ENCODE measurements around the gene PEX12. TPM values are rescaled to one million over a fixed set of nuclear protein-coding genes. Genes with fewer than 3 reads are reported as not detected.
"Not testable (repeated sequence)": the region's sequence is repeated elsewhere in the genome, so short reads cannot be mapped to it uniquely, and the experiment has no call there.

Gene PEX12
- total RNA-seq, 1 donor from 2014 or later: 2.6 TPM

DNA sequence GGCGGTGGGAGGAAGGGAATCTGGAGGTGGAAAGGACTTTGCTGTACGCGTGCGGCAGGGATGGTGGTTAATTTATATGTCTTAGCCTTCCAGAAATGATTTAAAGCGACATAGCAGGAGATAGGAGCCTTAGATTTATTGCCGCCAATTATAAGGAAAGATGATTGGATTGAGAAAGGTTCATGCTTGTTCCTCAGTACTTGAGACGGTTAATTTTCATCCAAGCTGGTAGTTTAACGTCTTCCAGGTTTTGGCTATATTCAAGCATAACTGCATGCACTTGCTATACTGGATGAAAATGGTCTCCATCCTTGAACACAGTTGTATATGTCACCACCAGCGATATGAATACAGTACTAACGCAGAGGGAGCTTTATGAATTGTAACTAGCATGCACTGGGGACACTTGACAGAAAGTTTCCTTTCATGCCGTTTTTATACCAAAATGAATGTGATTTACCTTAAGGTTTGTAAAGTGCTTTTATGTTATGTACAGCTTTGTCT is 610 bp upstream of the PEX12 start:
- no peak for DNase-seq (ENCODE audit: low read depth in 2 of 2)

DNA sequence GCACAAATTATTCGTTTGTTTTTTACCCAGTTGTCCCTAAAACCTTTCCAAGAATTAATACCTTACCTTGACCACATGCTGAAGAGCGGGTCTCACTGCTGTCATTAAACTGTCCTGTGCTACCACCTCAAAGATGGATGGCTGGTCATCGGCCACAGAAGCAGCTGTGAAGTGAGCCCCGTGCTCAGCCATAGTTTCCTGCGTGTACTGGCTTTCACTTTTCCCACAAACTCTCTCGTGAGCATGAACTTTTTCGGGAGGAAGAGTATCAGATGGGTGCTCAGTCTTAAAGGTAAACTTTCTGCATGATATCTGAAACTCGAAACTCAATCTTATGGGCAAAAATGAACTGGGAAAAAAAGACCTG is 558 bp downstream of the PEX12 start:
- DNase-seq (ENCODE audit: low read depth in 2 of 2): peak; percentile 9 to 29

DNA sequence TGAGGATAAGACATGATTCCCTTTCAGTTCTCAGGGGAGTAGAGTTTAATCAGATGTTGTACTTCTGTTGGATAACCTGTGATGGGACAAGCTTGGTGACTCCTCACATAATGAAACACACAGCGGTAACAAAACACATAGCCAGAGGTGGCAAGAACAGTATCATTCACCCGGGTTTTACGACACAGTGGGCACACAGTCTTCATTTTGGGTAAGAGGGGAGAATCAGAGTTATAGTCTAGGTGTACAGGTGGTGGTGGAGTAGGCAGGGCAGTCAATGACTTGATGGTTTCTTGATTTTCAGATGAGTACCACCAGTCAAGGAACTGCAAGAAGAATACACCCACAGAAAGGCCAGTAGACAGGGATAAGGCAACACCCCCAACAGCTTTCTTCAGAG is 2.6 kb downstream of the PEX12 start:
- DNase-seq (ENCODE audit: low read depth in 2 of 2): no peak

DNA sequence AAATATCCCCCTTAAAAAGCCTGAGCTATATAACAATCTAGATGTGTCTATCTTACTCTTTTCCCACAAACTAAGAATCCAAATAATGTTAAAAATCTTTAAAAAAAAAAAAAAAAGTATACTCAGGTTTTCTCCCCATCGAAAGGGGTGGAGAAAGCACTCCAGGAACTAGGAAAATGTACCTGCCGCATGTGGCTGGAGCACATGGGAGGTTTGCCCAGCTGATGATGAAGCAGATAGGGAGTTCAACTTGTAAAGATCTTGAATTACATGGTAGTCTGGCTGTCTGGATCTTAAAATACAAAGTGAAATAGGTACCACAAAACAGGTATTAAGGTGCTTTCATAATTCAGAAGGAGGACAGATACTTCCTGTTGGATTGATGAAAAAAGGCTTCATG is 9.0 kb downstream of the PEX12 start:
- no peak for DNase-seq (ENCODE audit: low read depth in 2 of 2)

DNA sequence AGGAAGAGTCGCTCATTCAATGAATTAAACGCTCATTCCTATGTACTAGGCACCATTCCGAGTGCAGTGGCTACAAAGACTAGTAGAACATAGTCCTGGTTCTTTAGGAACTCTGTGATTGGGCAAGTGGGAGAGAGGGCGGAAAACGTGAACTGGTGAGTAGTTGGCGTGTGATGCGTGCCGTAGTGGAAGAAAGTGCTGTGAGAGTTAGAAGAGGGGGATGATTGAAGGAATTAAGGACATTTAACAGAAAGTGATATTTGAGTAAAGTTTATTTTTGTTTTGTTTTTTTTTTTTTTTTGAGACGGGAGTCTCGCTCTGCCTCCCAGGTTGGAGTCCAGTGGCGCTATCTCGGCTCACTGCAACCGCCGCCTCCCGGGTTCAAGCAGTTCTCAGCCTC is 9.8 kb downstream of the PEX12 start:
- DNase-seq (ENCODE audit: low read depth in 2 of 2): peak; percentile 12 to 68

DNA sequence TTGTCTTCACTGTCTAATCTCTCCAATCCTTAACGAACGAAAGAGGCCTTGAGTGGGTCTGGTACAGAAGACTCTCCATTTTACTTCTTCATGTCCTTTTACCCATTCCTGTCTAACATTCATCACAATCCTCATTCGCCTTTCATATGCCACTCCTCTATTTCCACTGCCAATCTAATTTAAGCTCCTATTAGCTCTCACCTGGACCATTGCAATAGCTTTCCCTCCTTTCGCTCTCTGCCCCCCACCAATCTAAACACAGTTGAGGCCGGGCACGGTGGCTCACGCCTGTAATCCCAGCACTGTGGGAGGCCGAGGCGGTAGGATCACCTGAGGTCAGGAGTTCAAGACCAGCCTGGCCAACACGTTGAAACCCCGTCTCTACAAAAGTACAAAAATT is 11.4 kb downstream of the PEX12 start:
- no peak for DNase-seq (ENCODE audit: low read depth in 2 of 2)

DNA sequence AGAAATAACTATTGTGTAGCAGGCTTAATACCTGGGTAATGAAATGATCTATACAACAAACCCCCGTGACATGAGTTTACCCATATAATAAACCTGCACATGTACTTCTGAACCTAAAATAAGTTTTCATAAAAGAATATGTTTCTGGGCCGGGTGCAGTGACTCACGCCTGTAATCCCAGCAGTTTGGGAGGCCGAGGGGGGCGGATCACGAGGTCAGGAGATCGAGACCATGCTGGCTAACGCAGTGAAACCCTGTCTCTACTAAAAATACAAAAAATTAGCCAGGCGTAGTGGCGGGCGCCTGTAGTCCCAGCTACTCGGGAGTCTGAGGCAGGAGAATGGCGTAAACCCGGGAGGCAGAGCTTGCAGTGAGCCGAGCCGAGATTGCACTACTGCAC is 15.2 kb downstream of the PEX12 start:
- DNase-seq (ENCODE audit: low read depth in 2 of 2): not testable (repeated sequence)

GRCh38 chr17:35560703-35561102 is 17.7 kb downstream of the PEX12 start, which contains the start of gene SLFN14:
Gene SLFN14 (minus strand): TSS chr17:35560819. CDS start chr17:35558062, 2,757 bp downstream.
- DNase-seq (ENCODE audit: low read depth in 2 of 2): no peak

- no peak for DNase-seq (ENCODE audit: low read depth in 2 of 2)
These were observed 18.7 kb downstream of the PEX12 start for GRCh38 chr17:35559495-35560210.

DNA sequence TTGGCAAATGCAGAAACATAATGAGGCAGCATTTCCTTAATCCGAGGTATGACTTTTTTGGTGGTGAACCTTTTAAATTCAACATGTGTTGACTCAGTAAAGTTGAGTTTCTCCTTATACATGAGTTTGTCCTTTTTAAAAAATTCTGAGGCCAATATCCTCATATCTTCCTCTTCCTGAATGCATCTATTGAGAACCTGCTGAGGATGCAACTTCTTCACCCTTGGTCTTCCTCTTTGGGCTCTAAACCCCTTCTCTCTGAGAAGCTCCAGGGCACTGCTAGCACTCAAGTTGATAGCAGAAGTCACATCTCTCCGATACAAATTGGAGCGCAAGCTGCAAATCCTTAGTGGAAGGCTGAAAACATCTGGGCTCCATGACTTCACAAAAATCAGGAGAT is 21.0 kb downstream of the PEX12 start:
- DNase-seq (ENCODE audit: low read depth in 2 of 2): no peak

GRCh38 chr17:35555691-35556090 is 22.7 kb downstream of the PEX12 start:
- no peak for DNase-seq (ENCODE audit: low read depth in 2 of 2)

DNA sequence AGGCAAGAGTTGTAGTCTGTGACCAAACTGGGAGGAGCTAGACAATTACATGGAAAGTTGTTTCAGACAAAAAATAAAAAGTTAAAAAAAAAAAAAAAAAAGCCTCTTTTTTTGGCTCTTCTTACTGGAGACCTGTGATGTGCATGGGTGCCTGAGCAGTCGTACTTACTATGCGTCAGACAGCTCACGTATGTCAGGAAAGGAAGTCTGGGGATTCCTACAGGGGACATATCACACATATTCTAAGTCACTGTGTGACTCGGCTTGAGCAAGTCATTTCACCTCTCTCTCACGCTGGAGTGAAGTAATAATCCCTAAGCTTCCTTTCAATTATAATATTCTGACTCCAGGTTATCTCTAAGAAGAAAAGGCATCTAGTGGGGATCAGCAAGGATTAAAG is 23.7 kb downstream of the PEX12 start:
- DNase-seq (ENCODE audit: low read depth in 2 of 2): no peak

GRCh38 chr17:35553310-35553709 is 25.1 kb downstream of the PEX12 start:
- no peak for DNase-seq (ENCODE audit: low read depth in 2 of 2)

GRCh38 chr17:35548978-35549377 is 29.4 kb downstream of the PEX12 start:
- no peak for DNase-seq (ENCODE audit: low read depth in 2 of 2)

DNA sequence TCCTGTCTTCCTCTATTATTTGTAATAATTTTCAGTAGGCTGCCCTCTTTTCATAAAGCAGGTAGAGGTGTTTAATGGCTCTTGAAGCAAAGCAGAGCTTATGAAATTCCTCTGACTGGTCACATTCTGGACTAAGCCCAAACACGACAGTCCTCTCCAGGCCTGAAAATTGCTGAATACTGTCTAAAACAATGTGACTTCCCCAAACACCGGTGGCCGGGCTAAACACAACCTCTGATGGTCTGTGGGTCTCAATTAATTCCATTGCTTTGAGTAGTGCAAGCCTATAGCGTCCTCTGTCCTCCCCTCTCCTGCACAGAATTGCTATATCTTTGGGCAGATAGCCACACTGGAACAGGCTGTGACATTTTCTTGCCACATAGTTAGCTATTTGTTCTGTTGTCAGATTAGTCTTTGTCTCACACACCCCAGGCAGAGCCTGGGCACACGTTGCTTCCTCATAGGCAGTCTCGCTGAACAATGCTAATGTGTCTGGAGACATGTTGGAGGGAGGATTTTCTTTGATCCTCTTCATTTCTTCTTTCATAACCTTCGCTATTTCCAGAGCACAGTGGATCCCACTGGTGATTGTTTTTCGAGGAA is 30.1 kb downstream of the PEX12 start:
- DNase-seq (ENCODE audit: low read depth in 2 of 2): no peak

GRCh38 chr17:35546487-35546886 is 31.9 kb downstream of the PEX12 start:
- no peak for DNase-seq (ENCODE audit: low read depth in 2 of 2)

DNA sequence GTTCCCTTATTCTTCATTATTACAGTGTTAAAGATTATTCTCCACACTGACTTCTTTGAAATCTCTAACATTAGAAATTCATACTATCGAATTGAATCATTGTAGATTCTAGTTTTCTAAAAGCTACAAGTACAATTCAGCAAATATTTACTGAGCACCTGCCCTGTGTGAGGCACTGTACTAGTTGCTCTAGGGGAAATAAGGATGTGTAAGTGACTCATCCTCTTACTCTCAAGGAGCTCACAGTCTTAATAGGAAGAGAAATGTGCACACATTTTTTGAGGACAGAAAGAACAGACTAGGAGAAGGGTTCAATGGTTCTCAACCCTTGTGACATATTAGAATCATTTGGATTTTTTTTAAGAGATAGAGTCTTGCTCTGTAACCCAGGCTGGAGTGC is 33.2 kb downstream of the PEX12 start:
- DNase-seq (ENCODE audit: low read depth in 2 of 2): no peak

DNA sequence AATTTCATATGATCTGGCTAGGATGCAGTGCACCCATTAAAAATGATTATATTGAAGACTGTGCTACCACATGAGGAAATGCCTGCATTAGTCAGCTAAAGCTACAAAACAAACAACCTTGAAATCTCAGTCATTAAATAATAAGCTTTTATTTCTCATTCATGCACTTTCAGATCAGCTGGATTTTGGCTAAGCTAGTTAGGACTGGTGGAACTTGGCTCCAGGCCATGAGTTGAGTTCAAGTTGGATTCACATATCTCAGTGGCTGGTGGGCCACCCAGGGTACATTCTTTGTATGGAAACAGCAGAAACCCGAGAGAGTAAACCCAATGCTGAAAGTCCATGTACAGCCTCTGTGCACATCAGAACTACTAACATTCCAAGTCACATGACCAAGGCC is 34.5 kb downstream of the PEX12 start:
- peak in 1 of 2 donors; percentile 58 for DNase-seq (ENCODE audit: low read depth in 2 of 2)

DNA sequence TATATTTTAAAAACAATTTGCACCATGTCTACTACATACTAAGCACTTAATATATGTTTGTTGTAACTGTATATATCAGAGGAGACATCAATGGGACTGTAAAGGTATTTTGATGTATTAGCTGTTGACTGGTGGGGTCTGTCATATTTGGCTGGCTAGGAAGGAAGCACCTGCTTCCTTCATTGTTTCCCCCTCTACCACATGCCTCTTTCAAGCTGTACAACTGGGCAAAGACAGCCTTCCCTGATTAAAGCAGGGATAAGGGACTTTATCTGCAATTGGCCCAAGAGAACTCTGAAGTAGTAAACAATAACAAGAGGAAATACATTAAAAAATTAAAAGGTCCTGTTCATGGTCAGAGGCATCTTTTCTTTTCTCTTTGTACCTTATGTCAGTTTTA is 35.4 kb downstream of the PEX12 start:
- DNase-seq (ENCODE audit: low read depth in 2 of 2): peak; percentile 71 to 88

DNA sequence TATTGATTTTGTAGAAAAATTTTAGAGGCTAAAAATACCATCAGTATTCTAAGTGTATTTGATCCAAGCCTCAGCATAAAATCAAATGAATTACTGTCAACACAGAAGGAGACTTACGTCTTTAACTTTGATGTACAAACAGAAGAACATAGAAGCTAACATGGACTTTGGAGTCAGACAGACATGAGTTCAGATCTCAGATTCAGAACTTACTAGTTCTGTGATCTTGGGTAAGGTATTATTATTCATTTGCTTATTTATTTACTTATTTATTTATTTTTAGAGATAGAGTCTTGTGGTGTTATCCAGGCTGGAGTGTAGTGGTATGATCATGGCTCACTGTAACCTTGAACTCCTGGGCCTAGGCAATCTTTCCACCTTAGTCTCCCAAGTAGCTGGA is 36.9 kb downstream of the PEX12 start:
- DNase-seq (ENCODE audit: low read depth in 2 of 2): no peak

GRCh38 chr17:35540589-35541404 is 37.6 kb downstream of the PEX12 start:
- peak; percentile 79 to 80 for DNase-seq (ENCODE audit: low read depth in 2 of 2)

GRCh38 chr17:35539659-35540026 is 38.7 kb downstream of the PEX12 start:
- DNase-seq (ENCODE audit: low read depth in 2 of 2): no peak

All from dermis microvascular lymphatic vessel endothelial cell (primary cell).